WERI-Rb-1 (cell line): ENCODE data around the gene ZNHIT6.

Experiments used
- DNase-seq: peaks from one replicate; pipeline ENCODE4 v3.0.0-alpha.2; 2020
- H3K27ac ChIP-seq: fragments of 250-450 bp; sonication (Bioruptor Pico); 2 replicates; pipeline ENCODE4 v1.5.1; 2020; ENCODE audit warnings: mild to moderate bottlenecking, moderate library complexity
- H3K27me3 ChIP-seq: fragments of 250-450 bp; sonication (Bioruptor Pico); 2 replicates; pipeline ENCODE4 v1.5.1; 2021; ENCODE audit warnings: mild to moderate bottlenecking, low read depth, moderate library complexity; ENCODE audit not compliant: insufficient read depth, severe bottlenecking
- H3K36me3 ChIP-seq: fragments of 250-450 bp; sonication (Bioruptor Pico); 2 replicates; pipeline ENCODE4 v1.5.1; 2020; ENCODE audit warnings: mild to moderate bottlenecking, moderate library complexity
- H3K4me3 ChIP-seq: 2 replicates; pipeline ENCODE4 v1.5.1; 2011; ENCODE audit warnings: low read depth, mild to moderate bottlenecking, control low read depth, low read length
- H3K9me3 ChIP-seq: fragments of 250-450 bp; sonication (Bioruptor Pico); 2 replicates; pipeline ENCODE4 v1.5.1; 2021; ENCODE audit warnings: mild to moderate bottlenecking, moderate library complexity; ENCODE audit not compliant: severe bottlenecking
- CTCF ChIP-seq: IDR thresholded peaks from 2 replicates; pipeline ENCODE4 v1.5.1; 2011; ENCODE audit warnings: low read depth, mild to moderate bottlenecking, control low read depth, inconsistent platforms, low read length

The ZNHIT6 gene

GRCh38 chr1:85612704-85613361, 95.4 kb downstream of the ZNHIT6 start:
- peak; percentile 18 for DNase-seq
- H3K9me3 ChIP-seq = no peaks in the 10 kb centered on the region
- H3K4me3 ChIP-seq = no peak overlapping the region
- H3K36me3 ChIP-seq = no peaks in the 10 kb centered on the region
- no peak overlapping the region for H3K27ac ChIP-seq
- peak; percentile 66 for TF ChIP-seq CTCF
- no peaks in the 10 kb centered on the region for H3K27me3 ChIP-seq

GRCh38 chr1:85611856-85612255, 96.4 kb downstream of the ZNHIT6 start:
- no peak overlapping the region for H3K4me3 ChIP-seq
- DNase-seq = no peak
- no peaks in the 10 kb centered on the region for H3K9me3 ChIP-seq
- TF ChIP-seq CTCF = no peak
- H3K36me3 ChIP-seq = no peaks in the 10 kb centered on the region
- H3K27me3 ChIP-seq = no peaks in the 10 kb centered on the region
- no peak overlapping the region for H3K27ac ChIP-seq

- H3K27me3 ChIP-seq = no peaks in the 10 kb centered on the region
- no peak for TF ChIP-seq CTCF
- H3K4me3 ChIP-seq = no peak overlapping the region
- H3K27ac ChIP-seq = no peak overlapping the region
- H3K9me3 ChIP-seq = no peaks in the 10 kb centered on the region
- DNase-seq = no peak
- no peaks in the 10 kb centered on the region for H3K36me3 ChIP-seq
Measured at GRCh38 chr1:85611425-85611824, 96.8 kb downstream of the ZNHIT6 start.

- H3K36me3 ChIP-seq = no peaks in the 10 kb centered on the region
- H3K27ac ChIP-seq = no peak overlapping the region
- no peak for TF ChIP-seq CTCF
- H3K4me3 ChIP-seq = no peak overlapping the region
- no peaks in the 10 kb centered on the region for H3K9me3 ChIP-seq
- DNase-seq = no peak
- no peaks in the 10 kb centered on the region for H3K27me3 ChIP-seq
Measured at GRCh38 chr1:85609976-85610375, 98.3 kb downstream of the ZNHIT6 start.

- Histone ChIP-seq H3K36me3 (no peaks in the 10 kb centered on the region), H3K27me3 (no peaks in the 10 kb centered on the region), H3K4me3 (no peak overlapping the region), H3K9me3 (no peaks in the 10 kb centered on the region), H3K27ac (no peak overlapping the region)
- no peak for DNase-seq
- no peak for TF ChIP-seq CTCF
Measured at GRCh38 chr1:85608851-85609250, 99.4 kb downstream of the ZNHIT6 start.

GRCh38 chr1:85607921-85608265, 100.3 kb downstream of the ZNHIT6 start:
- H3K4me3 ChIP-seq = no peak overlapping the region
- TF ChIP-seq CTCF = no peak
- H3K27me3 ChIP-seq = no peaks in the 10 kb centered on the region
- no peak overlapping the region for H3K27ac ChIP-seq
- no peak for DNase-seq
- H3K36me3 ChIP-seq = no peaks in the 10 kb centered on the region
- H3K9me3 ChIP-seq = no peaks in the 10 kb centered on the region
